Activated CD4-positive, alpha-beta T cell treated with anti-CD3 and anti-CD28 coated beads, Interleukin-2, amount 50 U/mL, for 16 hours (primary cell): ENCODE results near the gene ZNF101.

Source experiments
- DNase-seq: peaks from one replicate; pipeline ENCODE4 v3.0.0-alpha.2; 2020

The ZNF101 gene

DNA sequence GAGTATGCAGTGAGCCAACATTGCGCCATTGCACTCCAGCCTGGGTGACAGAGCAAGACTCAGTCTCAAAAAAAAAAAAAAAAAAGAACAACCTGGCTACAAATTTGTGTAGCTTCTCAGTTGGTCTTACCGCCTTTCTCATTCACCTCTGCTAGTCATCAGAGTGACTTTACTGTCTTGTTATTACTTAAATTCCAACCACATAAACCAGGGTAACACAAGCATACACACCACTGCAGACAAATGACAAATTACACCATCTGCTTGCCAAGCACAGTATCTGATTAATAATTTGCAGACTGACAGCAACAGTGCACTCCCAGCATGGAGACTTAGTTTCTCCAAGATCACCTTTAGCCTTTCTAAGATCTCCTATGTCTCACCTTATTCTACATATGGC lies 53.3 kb downstream of the ZNF101 start:
- DNase-seq = no peak

DNA sequence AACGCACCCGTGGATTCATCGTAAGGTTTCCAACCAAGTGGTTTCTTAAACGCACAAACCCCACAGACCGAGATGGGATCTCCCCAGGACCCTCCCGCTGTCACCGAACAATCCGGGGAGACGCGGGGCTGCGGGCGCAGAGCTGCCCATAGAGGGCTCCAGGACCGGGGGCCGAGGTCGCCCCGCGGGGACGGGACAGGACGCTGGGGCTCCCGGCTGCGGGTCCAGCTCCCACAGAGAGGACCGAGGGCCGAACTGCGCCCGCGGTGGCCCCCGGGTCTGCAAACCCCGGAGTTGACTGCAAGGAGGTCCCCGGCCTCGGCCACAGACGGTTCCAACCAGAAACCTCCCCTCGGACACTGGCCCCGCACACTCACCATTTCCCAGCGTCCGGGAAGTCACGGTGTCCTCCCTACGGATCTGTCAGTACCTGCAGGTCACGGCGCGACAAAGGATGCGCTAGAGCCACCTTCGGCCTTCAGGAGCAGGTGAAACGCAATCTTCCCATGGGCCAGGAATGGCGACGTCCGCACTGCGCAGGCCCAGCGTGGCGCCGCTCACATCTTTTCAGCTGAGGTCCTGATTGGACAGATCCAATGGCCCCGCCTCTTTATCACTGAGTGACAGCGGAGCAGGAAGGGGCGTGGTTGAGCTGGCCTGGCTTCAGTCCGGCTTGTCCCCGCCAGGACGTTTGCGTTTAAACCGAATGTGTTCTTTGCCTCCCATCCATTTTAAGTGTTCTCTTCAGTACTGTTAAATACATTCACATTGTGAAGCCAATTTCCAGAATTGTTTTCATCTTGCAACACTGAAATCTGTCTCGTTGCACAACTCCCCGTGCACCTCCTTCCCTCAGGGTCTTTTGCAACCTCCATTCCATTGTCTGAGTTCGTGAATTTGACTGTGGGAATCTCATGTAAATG lies 64.2 kb downstream of the ZNF101 start, which contains the start of gene ZNF14:
ZNF14 (minus strand) TSS at position 534 of the 923 bp plus-strand sequence; CDS start at position 380, 154 bp downstream.
- DNase-seq = peak; percentile 94
